Panc1 (cell line): ENCODE measurements around the gene PDCD11. TPM values are rescaled to one million over a fixed set of nuclear protein-coding genes. Genes with fewer than 3 reads are reported as not detected.
A peak's percentile ranks its signal among the peaks of the same experiment; 100 is the strongest.

Experiments used
- ATAC-seq: fragments of 200-7000 bp; cut with Tn5 transposase; 2 replicates; pipeline ENCODE4 v1.9.1; 2020; ENCODE audit warnings: mild to moderate bottlenecking, moderate library complexity
- BruUV-seq: library from RNA; stranded (reverse); fragments of 400-500 nt; replicated peaks from 2 replicates; lab custom pipeline; 2021; lab: Mats Ljungman, UMichigan
- CTCF ChIA-PET: fragments of 300-600 bp; sonication (Branson Sonifier 250); formaldehyde crosslinking; loops from one replicate; lab custom pipeline; 2022; ENCODE audit warnings: antibody characterized with exemption; lab: Charles Lee
- POLR2A ChIA-PET: fragments of 300-600 bp; sonication (Branson Sonifier 250); formaldehyde crosslinking; loops from one replicate; lab custom pipeline; 2022; ENCODE audit warnings: antibody characterized with exemption; lab: Charles Lee
- DNase-seq: peaks from one replicate; pipeline ENCODE4 v3.0.0-alpha.2; 2010; ENCODE audit warnings: low read depth, low spot score
- H3K27ac ChIP-seq: 2 replicates; pipeline ENCODE4 v1.5.1; 2011; ENCODE audit warnings: mild to moderate bottlenecking, low read length, inconsistent platforms
- H3K27me3 ChIP-seq: fragments of 200-500 bp; sonication (Bioruptor generic); 2 replicates; pipeline ENCODE4 v1.6.0; 2014; ENCODE audit warnings: low read length, inconsistent platforms; ENCODE audit not compliant: control insufficient read depth, insufficient read depth
- H3K36me3 ChIP-seq: fragments of 200-500 bp; sonication (Bioruptor generic); 2 replicates; pipeline ENCODE4 v1.5.1; 2014; ENCODE audit warnings: inconsistent platforms, mild to moderate bottlenecking, low read length, moderate library complexity; ENCODE audit not compliant: control insufficient read depth, insufficient read depth
- H3K4me1 ChIP-seq: 2 replicates; pipeline ENCODE4 v1.5.1; 2011; ENCODE audit warnings: inconsistent platforms, mild to moderate bottlenecking, low read length, moderate library complexity; ENCODE audit not compliant: control insufficient read depth, insufficient read depth
- H3K4me3 ChIP-seq, 2 experiments: 2 replicates each; pipeline ENCODE4 v1.5.1; 2011 to 2012; ENCODE audit warnings: low read depth in 2 of 2, low read length in 2 of 2, mild to moderate bottlenecking in 2 of 2, inconsistent platforms in 1 of 2, moderate library complexity in 1 of 2
- H3K9me3 ChIP-seq: fragments of 200-500 bp; sonication (Bioruptor generic); 2 replicates; pipeline ENCODE4 v1.5.1; 2014; ENCODE audit warnings: low read depth, mild to moderate bottlenecking, inconsistent platforms, low read length, moderate library complexity; ENCODE audit not compliant: control insufficient read depth, insufficient read depth
- CTCF ChIP-seq: fragments of 450-650 bp; IDR thresholded peaks from 2 replicates; pipeline ENCODE4 v1.5.1; 2017; ENCODE audit warnings: mild to moderate bottlenecking
- POLR2AphosphoS5 ChIP-seq: IDR thresholded peaks from 2 replicates; pipeline ENCODE4 v1.6.1; 2012; ENCODE audit warnings: mild to moderate bottlenecking, low read depth, low read length, moderate library complexity
- REST ChIP-seq, 2 experiments: IDR thresholded peaks; 2 replicates each; pipeline ENCODE4 v1.6.1; 2011 to 2012; ENCODE audit warnings: low read depth in 2 of 2, control low read depth in 1 of 2, low read length in 1 of 2, mild to moderate bottlenecking in 1 of 2, moderate library complexity in 1 of 2; ENCODE audit not compliant: insufficient read depth in 1 of 2
- SIN3A ChIP-seq: IDR thresholded peaks from 2 replicates; pipeline ENCODE4 v1.6.1; 2012; ENCODE audit warnings: low read depth, mild to moderate bottlenecking, low read length, moderate library complexity, borderline replicate concordance; ENCODE audit not compliant: insufficient read depth
- TCF7L2 ChIP-seq: IDR thresholded peaks from 2 replicates; pipeline ENCODE4 v1.6.1; 2011; ENCODE audit warnings: mild to moderate bottlenecking, low read depth, low read length, inconsistent platforms
- in situ Hi-C: cut with HindIII; loops from 2 replicates; pipeline ENCODE4 v1.10.0; 2016; ENCODE audit warnings: low sequenced_read_pairs, low pct_unique_long_range_greater_than_20kb
- intact Hi-C: fragments of 100-400 bp; cut with micrococcal nuclease; formaldehyde crosslinking; loops from one replicate; pipeline ENCODE4 v1.10.0; 2022; ENCODE audit not compliant: unreplicated experiment
- total RNA-seq: library from RNA; stranded (reverse); gene quantifications from one replicate; pipeline ENCODE4 v1.2.1, GENCODE V29; 2021; ENCODE audit not compliant: unreplicated experiment

Gene PDCD11
- total RNA-seq, 1 experiment from 2014 or later = 92.8 TPM

GRCh38 chr10:103490986-103491314 lies 94.5 kb downstream of the PDCD11 start:
- intact Hi-C loops = no loop called here

GRCh38 chr10:103491729-103492364 lies 95.4 kb downstream of the PDCD11 start:
- POLR2A ChIA-PET = no interaction called here
- Histone ChIP-seq H3K27me3 (peaks cover 26% of the 10 kb centered on the region), H3K36me3 (no peaks in the 10 kb centered on the region), H3K4me3 (no peak overlapping the region), H3K9me3 (no peaks in the 10 kb centered on the region), H3K4me1 (peaks cover 8% of the 10 kb centered on the region; the same call in 1 of the 2 replicates), H3K27ac (no peak overlapping the region)
- CTCF ChIA-PET = interaction anchor here (0.6 kb wide), 2 partner anchors 10 to 235 kb away, joined by 3 to 5 read pairs; no protein-coding TSS in a partner anchor
- ATAC-seq (peak; percentile 47), DNase-seq (peak; percentile 20)
- TF ChIP-seq TCF7L2 (no peak), CTCF (no peak), SIN3A (no peak), POLR2AphosphoS5 (no peak), REST (IDR thresholded peaks at IDR 0.05; ENCODE audit: insufficient read depth in 1 of 2, low read depth in 2 of 2, low read length in 1 of 2) (no peak)
- intact Hi-C loops = no loop called here
- no TSS peak for BruUV-seq
- in situ Hi-C loops = no loop called here

More at GRCh38 chr10:103490986-103491314, 94.5 kb downstream of the PDCD11 start:
- DNase-seq (no peak), ATAC-seq (0 out of 2 replicates have a peak, but pooled peaks have one; percentile 17)
- peaks cover 18% of the 10 kb centered on the region for H3K27me3 ChIP-seq
- in situ Hi-C loops = no loop called here
- no peak overlapping the region for H3K27ac ChIP-seq
- TF ChIP-seq CTCF (no peak), POLR2AphosphoS5 (no peak), SIN3A (no peak), TCF7L2 (no peak), REST (IDR thresholded peaks at IDR 0.05; ENCODE audit: insufficient read depth in 1 of 2, low read depth in 2 of 2, low read length in 1 of 2) (no peak)
- CTCF ChIA-PET = interaction anchor here (0.6 kb wide), 3 partner anchors 8 to 121 kb away, joined by 3 to 10 read pairs (median 3); no protein-coding TSS in a partner anchor
- H3K36me3 ChIP-seq = no peaks in the 10 kb centered on the region
- H3K9me3 ChIP-seq = no peaks in the 10 kb centered on the region
- no TSS peak for BruUV-seq
- H3K4me1 ChIP-seq = peaks cover 8% of the 10 kb centered on the region; the same call in 1 of the 2 replicates
- POLR2A ChIA-PET = no interaction called here
- H3K4me3 ChIP-seq = no peak overlapping the region
